Uterus (tissue), 2 donors: ENCODE results near the gene ADGRD1.

Experiments used
- POLR2A ChIP-seq, 2 donors: fragments of 450-650 bp; IDR thresholded peaks; one replicate each; pipeline ENCODE4 v1.6.1; 2016; ENCODE audit warnings: antibody characterized with exemption in 2 of 2, mild to moderate bottlenecking in 1 of 2, moderate library complexity in 1 of 2
- TF ChIP-seq, protein P1 (sequence below), 4 experiments: fragments of 200-600 bp in 2 of 4; fragments of 450-650 bp in 2 of 4; sonication (generic) in 2 of 4; IDR thresholded peaks; one replicate each; pipeline ENCODE4 v1.5.1; 2016 to 2019; ENCODE audit warnings: antibody characterized with exemption in 4 of 4, mild to moderate bottlenecking in 2 of 4, moderate library complexity in 1 of 4

DNA sequence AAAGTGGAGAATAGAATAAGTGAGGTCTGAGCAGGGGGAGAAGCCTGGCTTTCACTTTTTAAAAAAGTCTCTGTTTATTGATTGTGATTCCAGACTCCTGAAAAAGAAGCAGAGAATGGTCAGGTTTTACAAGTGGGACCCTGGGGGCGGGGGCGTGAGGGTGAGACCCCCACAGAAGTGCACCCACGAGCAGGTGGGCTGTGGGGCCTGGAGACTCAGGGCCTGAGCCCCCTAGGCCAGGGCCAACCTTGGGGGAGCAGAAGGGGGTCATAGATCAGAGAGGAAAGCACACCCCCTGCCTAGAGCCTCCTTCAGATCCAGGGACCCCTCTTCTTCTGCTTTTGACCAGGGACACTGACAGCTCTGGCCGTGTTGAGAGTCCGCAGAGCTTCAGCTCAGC lies 180.3 kb downstream of the ADGRD1 start:
- TF ChIP-seq, protein P1, sequence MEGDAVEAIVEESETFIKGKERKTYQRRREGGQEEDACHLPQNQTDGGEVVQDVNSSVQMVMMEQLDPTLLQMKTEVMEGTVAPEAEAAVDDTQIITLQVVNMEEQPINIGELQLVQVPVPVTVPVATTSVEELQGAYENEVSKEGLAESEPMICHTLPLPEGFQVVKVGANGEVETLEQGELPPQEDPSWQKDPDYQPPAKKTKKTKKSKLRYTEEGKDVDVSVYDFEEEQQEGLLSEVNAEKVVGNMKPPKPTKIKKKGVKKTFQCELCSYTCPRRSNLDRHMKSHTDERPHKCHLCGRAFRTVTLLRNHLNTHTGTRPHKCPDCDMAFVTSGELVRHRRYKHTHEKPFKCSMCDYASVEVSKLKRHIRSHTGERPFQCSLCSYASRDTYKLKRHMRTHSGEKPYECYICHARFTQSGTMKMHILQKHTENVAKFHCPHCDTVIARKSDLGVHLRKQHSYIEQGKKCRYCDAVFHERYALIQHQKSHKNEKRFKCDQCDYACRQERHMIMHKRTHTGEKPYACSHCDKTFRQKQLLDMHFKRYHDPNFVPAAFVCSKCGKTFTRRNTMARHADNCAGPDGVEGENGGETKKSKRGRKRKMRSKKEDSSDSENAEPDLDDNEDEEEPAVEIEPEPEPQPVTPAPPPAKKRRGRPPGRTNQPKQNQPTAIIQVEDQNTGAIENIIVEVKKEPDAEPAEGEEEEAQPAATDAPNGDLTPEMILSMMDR (IDR thresholded peaks at IDR 0.05), result no peak
- TF ChIP-seq POLR2A (IDR thresholded peaks at IDR 0.05), result no peak
